PC-3 (cell line): ENCODE data around the gene MYO5B.

Source experiments
- CTCF ChIP-seq: fragments of 300-600 bp; sonication (generic); conservative IDR thresholded peaks from 2 replicates; pipeline ENCODE4 v1.5.1; 2017; ENCODE audit warnings: antibody characterized with exemption, low read depth, mild to moderate bottlenecking, low read length
- EZH2 ChIP-seq: fragments of 300-600 bp; sonication (generic); IDR thresholded peaks from one replicate; pipeline ENCODE4 v1.6.1; 2017; ENCODE audit warnings: antibody characterized with exemption, mild to moderate bottlenecking, low read length; ENCODE audit not compliant: unreplicated experiment

GRCh38 chr18:49865401-49865800 lies 329.5 kb downstream of the MYO5B start:
- no peak for TF ChIP-seq CTCF
- no peak for TF ChIP-seq EZH2
